ENCODE measurements around the gene LHPP.

- TF ChIP-seq EZH2 (IDR thresholded peaks at IDR 0.05; ENCODE audit: insufficient read depth, poor library complexity, severe bottlenecking), result no peak
- TF ChIP-seq EZH2phosphoT487 (IDR thresholded peaks at IDR 0.05; ENCODE audit: insufficient read depth, low read depth), result no peak
These were observed 72.7 kb downstream of the LHPP start for GRCh38 chr10:124534231-124534798.

All from GM23248 (cell line).